Measurements from ENCODE around the gene GCN1. TPM values are rescaled to one million over a fixed set of nuclear protein-coding genes. Genes with fewer than 3 reads are reported as not detected.

Gene GCN1
- total RNA-seq, 1 experiment from 2014 or later = 53.6 TPM

DNA sequence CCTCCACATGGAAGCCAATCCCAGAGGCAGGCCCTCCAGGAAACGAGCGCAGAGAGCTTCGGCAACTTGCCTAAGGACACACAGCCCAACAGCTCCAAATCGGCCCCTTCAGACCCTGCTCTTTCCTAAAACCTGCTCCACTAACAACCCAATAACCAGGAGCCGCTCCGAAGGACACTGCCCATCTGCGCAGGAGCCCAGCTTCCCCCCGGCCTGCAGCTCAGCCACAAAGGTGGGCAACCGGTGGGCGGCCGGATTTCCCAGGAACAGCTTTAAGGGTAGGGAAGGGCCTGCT is 91.5 kb downstream of the GCN1 start:
- Histone ChIP-seq H3K27ac (ENCODE audit: low read length) (no peak overlapping the region), H3K36me3 (ENCODE audit: insufficient read depth, low read length) (peaks cover 10% of the 10 kb centered on the region), H3K27me3 (ENCODE audit: low read length) (no peaks in the 10 kb centered on the region), H3K4me2 (ENCODE audit: low read depth, low read length, poor library complexity, severe bottlenecking) (no peak overlapping the region), H3K9me2 (replicated peaks; ENCODE audit: insufficient read depth, low read length) (no peaks in the 10 kb centered on the region), H3K9me3 (ENCODE audit: low read length) (no peaks in the 10 kb centered on the region), H3K79me2 (ENCODE audit: low read length) (peaks cover 74% of the 10 kb centered on the region), H3K4me1 (ENCODE audit: low read length) (no peaks in the 10 kb centered on the region), H4K20me1 (ENCODE audit: insufficient read depth, low read depth, low read length) (peaks cover 39% of the 10 kb centered on the region; the same call in 1 of the 2 replicates), H3K9ac (ENCODE audit: low read length) (no peak overlapping the region), H2AFZ (ENCODE audit: low read length) (no peak overlapping the region), H3K4me3 (ENCODE audit: low read length) (no peak overlapping the region)
- DNase-seq = no peak

DNA sequence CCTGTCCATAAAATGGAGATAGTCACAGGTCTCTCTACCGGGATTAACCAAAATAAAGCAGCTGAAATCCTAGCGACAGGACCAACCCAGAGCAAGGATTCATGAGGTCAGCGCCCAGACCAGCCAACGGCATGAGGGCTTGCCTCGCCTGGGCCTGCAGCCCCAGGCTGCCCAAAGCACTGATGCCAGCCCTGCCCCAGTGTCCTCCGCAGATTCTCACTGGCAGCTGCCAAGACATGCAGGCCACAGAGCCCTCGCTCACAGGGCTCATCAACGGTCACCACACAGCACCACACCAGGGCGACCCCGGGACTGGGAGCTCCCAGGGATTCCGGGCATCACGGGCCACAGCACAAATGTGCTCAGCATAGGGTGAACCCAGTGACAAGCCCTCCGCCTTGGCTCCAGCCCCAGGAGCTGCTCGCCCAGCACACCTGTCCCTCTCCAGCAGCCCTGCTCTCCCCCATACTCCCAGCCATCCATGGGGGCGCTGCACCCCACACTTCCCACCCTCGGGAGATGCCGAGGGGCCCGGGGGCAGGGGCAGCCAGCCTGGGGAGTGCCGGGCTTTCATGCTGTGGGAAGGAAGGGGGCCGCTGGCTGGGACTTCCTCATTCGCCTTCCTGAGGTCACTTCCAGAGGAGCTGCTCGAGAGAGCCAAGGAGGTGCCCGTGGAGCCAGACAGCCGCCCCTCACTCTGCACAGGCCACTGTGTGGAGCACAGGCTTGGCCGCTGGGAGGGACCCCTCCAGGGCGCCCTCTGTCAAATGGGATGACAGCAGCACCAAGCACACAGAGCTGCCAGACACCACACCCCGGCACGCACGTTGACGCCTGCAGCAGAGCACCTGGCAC is 92.1 kb downstream of the GCN1 start:
- Histone ChIP-seq H3K27ac (ENCODE audit: low read length) (no peak overlapping the region), H3K9me2 (replicated peaks; ENCODE audit: insufficient read depth, low read length) (no peaks in the 10 kb centered on the region), H3K9ac (ENCODE audit: low read length) (no peak overlapping the region), H3K27me3 (ENCODE audit: low read length) (no peaks in the 10 kb centered on the region), H3K79me2 (ENCODE audit: low read length) (peaks cover 71% of the 10 kb centered on the region), H2AFZ (ENCODE audit: low read length) (no peak overlapping the region), H3K4me1 (ENCODE audit: low read length) (no peaks in the 10 kb centered on the region), H4K20me1 (ENCODE audit: insufficient read depth, low read depth, low read length) (peaks cover 38% of the 10 kb centered on the region; the same call in 1 of the 2 replicates), H3K4me2 (ENCODE audit: low read depth, low read length, poor library complexity, severe bottlenecking) (no peak overlapping the region), H3K36me3 (ENCODE audit: insufficient read depth, low read length) (peaks cover 8% of the 10 kb centered on the region), H3K4me3 (ENCODE audit: low read length) (no peak overlapping the region), H3K9me3 (ENCODE audit: low read length) (no peaks in the 10 kb centered on the region)
- DNase-seq = no peak

DNA sequence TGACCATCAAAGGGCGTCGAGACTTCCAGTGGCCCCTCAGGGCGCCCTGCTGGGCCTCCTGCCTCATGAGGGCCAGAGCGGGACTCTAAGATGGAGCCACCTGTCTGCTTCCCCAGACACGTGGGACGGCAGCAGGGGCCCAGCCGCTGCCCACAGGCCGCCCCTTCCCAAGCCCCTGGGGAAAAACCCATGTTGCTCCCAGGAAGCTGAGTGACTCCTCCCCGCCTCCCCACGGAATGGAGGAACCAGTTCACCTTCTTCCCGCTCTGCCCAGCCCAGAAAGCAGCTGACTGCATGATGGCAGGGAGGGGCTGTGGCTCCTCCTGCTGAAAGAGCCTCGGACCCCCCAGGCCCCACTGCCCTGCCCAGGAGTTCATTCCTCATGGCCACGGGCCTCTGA is 92.9 kb downstream of the GCN1 start:
- Histone ChIP-seq H3K4me3 (ENCODE audit: low read length) (no peak overlapping the region), H3K9ac (ENCODE audit: low read length) (no peak overlapping the region), H3K4me2 (ENCODE audit: low read depth, low read length, poor library complexity, severe bottlenecking) (no peak overlapping the region), H3K27me3 (ENCODE audit: low read length) (no peaks in the 10 kb centered on the region), H3K9me3 (ENCODE audit: low read length) (no peaks in the 10 kb centered on the region), H3K79me2 (ENCODE audit: low read length) (peaks cover 63% of the 10 kb centered on the region), H2AFZ (ENCODE audit: low read length) (no peak overlapping the region), H3K27ac (ENCODE audit: low read length) (no peak overlapping the region), H3K9me2 (replicated peaks; ENCODE audit: insufficient read depth, low read length) (no peaks in the 10 kb centered on the region), H3K36me3 (ENCODE audit: insufficient read depth, low read length) (peaks cover 11% of the 10 kb centered on the region), H4K20me1 (ENCODE audit: insufficient read depth, low read depth, low read length) (peaks cover 38% of the 10 kb centered on the region; the same call in 1 of the 2 replicates), H3K4me1 (ENCODE audit: low read length) (no peaks in the 10 kb centered on the region)
- no peak for DNase-seq

DNA sequence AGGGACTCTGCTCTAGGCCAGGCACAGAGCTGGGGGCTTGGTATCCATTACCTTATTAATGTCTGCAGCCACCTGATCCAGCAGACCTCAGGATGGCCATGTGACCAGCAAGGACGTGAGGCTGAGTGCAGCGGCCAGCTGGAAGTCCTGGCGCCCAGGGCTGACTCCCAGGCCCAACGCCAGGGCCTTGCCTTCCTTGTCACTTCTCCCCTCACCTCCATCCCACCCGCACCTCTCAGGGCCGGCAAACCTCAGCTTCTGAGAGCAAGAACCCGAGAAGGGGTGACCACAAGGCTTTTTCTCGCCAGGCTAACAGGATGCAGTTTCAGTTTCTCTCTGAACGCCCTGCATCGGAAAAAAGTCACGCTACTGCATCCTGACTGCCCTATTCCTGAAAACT is 93.3 kb downstream of the GCN1 start:
- Histone ChIP-seq H3K27ac (ENCODE audit: low read length) (no peak overlapping the region), H3K4me2 (ENCODE audit: low read depth, low read length, poor library complexity, severe bottlenecking) (no peak overlapping the region), H3K4me1 (ENCODE audit: low read length) (no peaks in the 10 kb centered on the region), H3K9me3 (ENCODE audit: low read length) (no peaks in the 10 kb centered on the region), H2AFZ (ENCODE audit: low read length) (no peak overlapping the region), H4K20me1 (ENCODE audit: insufficient read depth, low read depth, low read length) (peaks cover 38% of the 10 kb centered on the region; the same call in 1 of the 2 replicates), H3K27me3 (ENCODE audit: low read length) (no peaks in the 10 kb centered on the region), H3K36me3 (ENCODE audit: insufficient read depth, low read length) (peaks cover 9% of the 10 kb centered on the region), H3K9me2 (replicated peaks; ENCODE audit: insufficient read depth, low read length) (no peaks in the 10 kb centered on the region), H3K4me3 (ENCODE audit: low read length) (no peak overlapping the region), H3K9ac (ENCODE audit: low read length) (no peak overlapping the region), H3K79me2 (ENCODE audit: low read length) (peaks cover 58% of the 10 kb centered on the region)
- no peak for DNase-seq

DNA sequence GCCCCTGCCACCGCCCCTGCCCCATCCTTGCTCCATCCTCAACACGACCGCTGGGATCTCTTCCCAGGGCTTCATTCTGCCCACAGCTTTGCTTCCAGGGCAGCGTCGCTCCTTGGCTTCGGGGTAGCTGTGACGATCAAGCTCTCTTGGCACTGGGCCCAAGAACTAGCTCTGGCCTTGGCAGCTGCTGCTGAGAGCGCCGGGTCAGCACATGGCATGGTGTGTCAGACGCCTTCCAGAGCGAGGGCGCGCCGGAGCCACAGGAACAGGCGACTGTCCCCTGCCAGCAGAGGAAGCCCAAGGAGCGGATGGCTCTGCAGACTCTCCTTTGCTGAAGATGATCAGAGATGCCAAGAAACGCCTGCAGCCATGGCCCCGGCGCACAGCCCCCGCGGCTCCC is 93.9 kb downstream of the GCN1 start:
- Histone ChIP-seq H3K9me3 (ENCODE audit: low read length) (no peaks in the 10 kb centered on the region), H3K36me3 (ENCODE audit: insufficient read depth, low read length) (peaks cover 8% of the 10 kb centered on the region), H4K20me1 (ENCODE audit: insufficient read depth, low read depth, low read length) (peaks cover 38% of the 10 kb centered on the region; the same call in 1 of the 2 replicates), H3K4me3 (ENCODE audit: low read length) (no peak overlapping the region), H3K9me2 (replicated peaks; ENCODE audit: insufficient read depth, low read length) (no peaks in the 10 kb centered on the region), H3K4me2 (ENCODE audit: low read depth, low read length, poor library complexity, severe bottlenecking) (no peak overlapping the region), H3K4me1 (ENCODE audit: low read length) (no peaks in the 10 kb centered on the region), H3K9ac (ENCODE audit: low read length) (no peak overlapping the region), H3K27me3 (ENCODE audit: low read length) (no peaks in the 10 kb centered on the region), H3K27ac (ENCODE audit: low read length) (no peak overlapping the region), H2AFZ (ENCODE audit: low read length) (no peak overlapping the region), H3K79me2 (ENCODE audit: low read length) (peaks cover 54% of the 10 kb centered on the region)
- no peak for DNase-seq

DNA sequence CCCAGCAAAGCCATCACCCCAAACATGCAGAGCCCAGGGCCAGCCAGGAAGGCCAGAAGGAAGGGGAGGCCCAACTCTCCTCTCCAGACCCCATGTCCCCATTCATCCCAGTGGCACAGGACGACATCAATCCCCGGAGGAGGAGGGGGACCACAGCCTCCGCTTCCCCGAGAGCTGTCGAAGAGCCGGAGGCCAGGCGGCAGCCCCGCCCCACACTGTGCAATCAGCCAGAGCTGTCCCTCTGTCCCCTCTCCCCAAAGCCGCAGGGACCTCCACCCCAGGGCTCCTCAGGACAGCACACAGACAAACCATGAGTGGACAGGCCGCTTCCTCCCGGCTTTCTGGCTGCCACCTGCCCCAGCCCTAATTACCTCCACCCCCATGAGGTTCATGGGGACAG is 94.8 kb downstream of the GCN1 start:
- peaks cover 8% of the 10 kb centered on the region for H3K36me3 ChIP-seq (ENCODE audit: insufficient read depth, low read length)
- H4K20me1 ChIP-seq (ENCODE audit: insufficient read depth, low read depth, low read length) = peaks cover 32% of the 10 kb centered on the region; the same call in 1 of the 2 replicates
- no peaks in the 10 kb centered on the region for H3K27me3 ChIP-seq (ENCODE audit: low read length)
- H3K4me3 ChIP-seq (ENCODE audit: low read length) = no peak overlapping the region
- H3K4me1 ChIP-seq (ENCODE audit: low read length) = no peaks in the 10 kb centered on the region
- no peak overlapping the region for H3K4me2 ChIP-seq (ENCODE audit: low read depth, low read length, poor library complexity, severe bottlenecking)
- no peak overlapping the region for H2AFZ ChIP-seq (ENCODE audit: low read length)
- no peak overlapping the region for H3K27ac ChIP-seq (ENCODE audit: low read length)
- H3K9me3 ChIP-seq (ENCODE audit: low read length) = no peaks in the 10 kb centered on the region
- peaks cover 46% of the 10 kb centered on the region for H3K79me2 ChIP-seq (ENCODE audit: low read length)
- H3K9ac ChIP-seq (ENCODE audit: low read length) = no peak overlapping the region
- no peaks in the 10 kb centered on the region for H3K9me2 ChIP-seq (replicated peaks; ENCODE audit: insufficient read depth, low read length)
- DNase-seq = no peak

DNA sequence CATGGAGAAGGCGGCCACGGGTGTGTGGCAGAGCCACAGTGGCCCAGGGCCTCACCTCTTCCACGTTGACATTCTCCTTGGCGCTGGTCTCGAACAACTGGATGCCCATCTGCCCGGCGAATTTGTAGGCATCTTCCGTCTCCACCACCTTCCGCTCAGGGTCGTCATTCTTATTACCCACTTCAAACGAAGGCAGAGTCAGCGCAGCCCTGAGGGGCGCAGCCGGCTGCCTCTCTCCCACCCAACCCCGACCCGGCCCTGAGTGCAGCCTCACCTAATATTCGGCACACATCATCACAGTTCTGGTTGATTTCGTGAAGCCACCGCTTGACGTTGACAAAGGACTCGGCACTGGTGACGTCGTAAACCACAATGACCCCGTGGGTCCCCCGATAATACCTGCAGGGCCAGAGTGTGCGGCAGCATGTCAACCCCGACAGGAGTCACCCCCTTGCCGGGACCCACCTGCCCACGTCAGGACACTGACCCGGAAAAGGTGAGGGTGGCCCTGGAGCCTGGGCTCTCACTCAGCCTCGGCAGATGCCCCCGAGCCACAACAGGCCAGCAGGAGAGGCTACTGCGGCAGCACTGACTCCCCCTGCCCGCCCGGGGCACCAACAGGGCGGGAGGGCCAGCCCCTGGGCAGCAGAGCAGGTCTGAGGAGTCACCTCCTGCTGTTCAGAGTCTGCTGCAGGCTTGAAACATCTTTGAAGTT is 95.6 kb downstream of the GCN1 start:
- Histone ChIP-seq H3K79me2 (ENCODE audit: low read length) (peaks cover 38% of the 10 kb centered on the region), H3K27me3 (ENCODE audit: low read length) (no peaks in the 10 kb centered on the region), H3K9me2 (replicated peaks; ENCODE audit: insufficient read depth, low read length) (no peaks in the 10 kb centered on the region), H4K20me1 (ENCODE audit: insufficient read depth, low read depth, low read length) (peaks cover 32% of the 10 kb centered on the region; the same call in 1 of the 2 replicates), H2AFZ (ENCODE audit: low read length) (no peak overlapping the region), H3K27ac (ENCODE audit: low read length) (no peak overlapping the region), H3K4me2 (ENCODE audit: low read depth, low read length, poor library complexity, severe bottlenecking) (no peak overlapping the region), H3K4me3 (ENCODE audit: low read length) (no peak overlapping the region), H3K4me1 (ENCODE audit: low read length) (peaks cover under 1% of the 10 kb centered on the region; the same call in 1 of the 2 replicates), H3K9ac (ENCODE audit: low read length) (no peak overlapping the region), H3K9me3 (ENCODE audit: low read length) (no peaks in the 10 kb centered on the region), H3K36me3 (ENCODE audit: insufficient read depth, low read length) (peaks cover 8% of the 10 kb centered on the region)
- DNase-seq = no peak

DNA sequence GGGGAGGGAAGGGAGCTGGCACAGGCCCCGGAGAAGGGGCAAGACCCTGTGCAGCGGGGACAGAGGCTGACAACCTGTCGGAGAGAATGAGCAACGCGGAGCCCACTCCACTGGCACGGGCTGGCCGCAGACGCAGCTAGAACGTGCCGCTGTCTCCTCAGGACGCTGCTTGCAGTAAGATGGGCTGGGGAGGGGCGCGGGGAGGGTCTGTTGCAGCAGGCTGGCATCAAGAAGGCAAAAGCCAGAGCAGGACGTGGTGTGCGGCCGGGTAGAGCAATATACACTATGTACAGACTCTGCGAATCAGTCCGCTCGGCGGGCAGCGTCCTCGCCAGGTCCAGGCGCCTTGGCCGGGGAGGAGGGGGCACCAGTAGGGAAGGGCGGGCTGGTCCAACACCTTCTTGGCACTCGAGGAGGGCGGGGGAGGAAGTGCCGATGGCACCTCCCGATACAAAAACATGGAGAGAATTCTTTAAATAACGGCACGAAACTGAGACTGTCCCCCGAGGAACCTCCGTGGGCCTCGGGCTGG is 97.8 kb downstream of the GCN1 start:
- Histone ChIP-seq H3K79me2 (ENCODE audit: low read length) (peaks cover 16% of the 10 kb centered on the region), H3K9ac (ENCODE audit: low read length) (no peak overlapping the region), H3K27ac (ENCODE audit: low read length) (no peak overlapping the region), H3K36me3 (ENCODE audit: insufficient read depth, low read length) (peaks cover 8% of the 10 kb centered on the region), H3K4me1 (ENCODE audit: low read length) (peaks cover 5% of the 10 kb centered on the region), H3K9me3 (ENCODE audit: low read length) (no peaks in the 10 kb centered on the region), H3K27me3 (ENCODE audit: low read length) (no peaks in the 10 kb centered on the region), H3K4me2 (ENCODE audit: low read depth, low read length, poor library complexity, severe bottlenecking) (no peak overlapping the region), H2AFZ (ENCODE audit: low read length) (no peak overlapping the region), H4K20me1 (ENCODE audit: insufficient read depth, low read depth, low read length) (peaks cover 23% of the 10 kb centered on the region; the same call in 1 of the 2 replicates), H3K4me3 (ENCODE audit: low read length) (no peak overlapping the region), H3K9me2 (replicated peaks; ENCODE audit: insufficient read depth, low read length) (no peaks in the 10 kb centered on the region)
- DNase-seq = no peak
